GM12875 (cell line): ENCODE data around the gene FAM3C.

ENCODE experiments used
- H3K4me3 ChIP-seq: one replicate; pipeline ENCODE4 v1.5.1; 2011; ENCODE audit warnings: low read depth, low read length, control low read depth
- CTCF ChIP-seq: IDR thresholded peaks from 2 replicates; pipeline ENCODE4 v1.5.1; 2011; ENCODE audit warnings: low read depth, mild to moderate bottlenecking, control low read depth, inconsistent platforms, low read length, moderate library complexity, borderline replicate concordance; ENCODE audit not compliant: insufficient read depth

The FAM3C gene

DNA sequence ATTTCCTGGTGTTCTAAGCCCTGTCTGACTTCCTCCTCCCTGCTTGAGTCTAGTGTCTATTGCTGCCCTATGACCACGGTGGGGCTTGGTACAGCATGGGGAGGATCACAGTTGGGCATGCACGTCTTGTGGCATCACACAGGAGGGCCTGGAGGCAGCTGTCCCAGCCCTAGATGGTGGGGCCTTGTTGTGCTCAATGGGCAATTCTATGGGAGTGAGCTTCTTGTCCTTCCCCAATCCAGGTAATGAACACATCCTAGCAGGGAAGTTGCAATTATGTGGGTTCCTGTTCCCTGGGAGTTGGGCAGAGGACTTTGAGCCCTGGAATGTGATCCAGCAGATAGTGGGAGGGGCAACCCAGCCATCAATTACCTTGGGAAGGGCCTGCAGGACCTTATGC, 10.8 kb upstream of the FAM3C start:
- H3K4me3 ChIP-seq, result no peak overlapping the region
- TF ChIP-seq CTCF, result no peak

GRCh38 chr7:121406461-121406860, 10.4 kb upstream of the FAM3C start:
- no peak overlapping the region for H3K4me3 ChIP-seq
- no peak for TF ChIP-seq CTCF

DNA sequence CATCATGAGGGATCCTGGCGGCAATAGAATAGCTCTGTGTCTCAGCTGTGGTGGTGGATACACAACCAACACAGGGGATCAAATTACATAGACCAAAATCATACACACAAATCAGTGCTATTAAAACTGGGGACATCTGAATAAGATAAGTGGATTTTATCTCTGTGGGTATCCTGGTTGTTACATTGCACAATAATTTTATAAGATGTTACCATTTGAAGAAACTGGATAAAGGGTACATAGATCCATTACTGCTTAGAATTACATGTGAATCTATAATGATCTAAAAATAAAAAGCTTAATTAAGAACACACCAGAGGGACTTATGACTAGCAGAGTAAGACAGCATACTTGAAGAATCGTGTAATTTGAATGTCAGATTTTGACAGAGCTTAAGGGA, 8.2 kb upstream of the FAM3C start:
- no peak for TF ChIP-seq CTCF
- no peak overlapping the region for H3K4me3 ChIP-seq

DNA sequence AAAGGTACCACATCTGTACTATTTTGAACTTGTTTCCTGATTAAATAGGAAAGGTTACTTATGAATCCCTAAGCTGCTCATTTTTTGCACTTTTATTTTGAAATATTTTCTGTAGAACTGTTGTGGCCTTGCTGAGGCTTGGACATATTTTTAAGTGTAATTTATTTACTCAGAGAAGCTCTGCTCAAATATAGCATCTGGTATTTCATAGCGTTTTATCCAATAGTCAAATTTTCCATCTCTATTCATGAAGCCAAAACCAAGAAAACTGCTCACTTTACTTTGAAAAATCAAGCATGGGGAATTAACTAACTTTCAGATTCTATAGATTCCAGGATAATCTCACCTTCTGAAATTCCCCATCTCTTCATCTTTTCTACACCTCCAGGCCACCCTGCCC, 6.6 kb upstream of the FAM3C start:
- TF ChIP-seq CTCF, result no peak

DNA sequence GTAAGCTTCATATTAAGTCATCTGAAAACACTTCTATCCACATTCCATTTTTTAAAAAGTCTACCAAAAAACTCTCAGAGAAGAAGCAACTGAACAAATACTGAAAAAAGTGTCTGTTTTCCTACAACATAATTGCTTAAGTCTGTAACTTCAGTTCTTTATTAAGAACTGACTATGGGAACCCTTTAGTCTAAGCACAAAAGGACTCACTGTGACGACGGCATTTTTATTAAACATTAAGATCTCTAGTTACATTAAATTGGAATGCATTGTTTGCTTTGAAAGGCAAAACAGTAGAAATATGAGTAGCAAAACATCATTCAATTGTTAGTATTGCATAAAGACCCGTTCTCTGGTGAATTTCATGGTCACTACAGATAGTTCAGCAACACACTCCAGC, 5.8 kb upstream of the FAM3C start:
- no peak for TF ChIP-seq CTCF
- no peak overlapping the region for H3K4me3 ChIP-seq

More for the DNA sequence above, 6.6 kb upstream of the FAM3C start:
- no peak overlapping the region for H3K4me3 ChIP-seq

DNA sequence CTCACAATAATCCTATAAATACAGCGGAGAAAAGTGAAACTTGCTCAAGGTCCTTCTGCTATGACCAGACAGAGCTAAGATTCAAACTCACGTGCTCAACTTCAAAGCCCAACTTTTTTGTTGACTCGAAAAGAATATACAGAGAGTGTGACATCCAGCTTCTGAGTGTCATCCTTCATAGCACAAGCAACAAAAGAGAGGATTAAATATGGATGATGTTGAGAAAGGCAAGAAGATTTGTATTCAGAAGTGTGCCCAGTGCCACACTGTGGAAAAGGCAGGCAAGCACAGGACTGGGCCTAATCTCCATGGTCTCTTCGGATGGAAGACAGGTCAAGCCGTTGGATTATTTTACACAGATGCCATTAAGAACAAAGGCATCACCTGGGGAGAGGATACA, 2.1 kb upstream of the FAM3C start:
- no peak for TF ChIP-seq CTCF
- H3K4me3 ChIP-seq, result no peak overlapping the region

DNA sequence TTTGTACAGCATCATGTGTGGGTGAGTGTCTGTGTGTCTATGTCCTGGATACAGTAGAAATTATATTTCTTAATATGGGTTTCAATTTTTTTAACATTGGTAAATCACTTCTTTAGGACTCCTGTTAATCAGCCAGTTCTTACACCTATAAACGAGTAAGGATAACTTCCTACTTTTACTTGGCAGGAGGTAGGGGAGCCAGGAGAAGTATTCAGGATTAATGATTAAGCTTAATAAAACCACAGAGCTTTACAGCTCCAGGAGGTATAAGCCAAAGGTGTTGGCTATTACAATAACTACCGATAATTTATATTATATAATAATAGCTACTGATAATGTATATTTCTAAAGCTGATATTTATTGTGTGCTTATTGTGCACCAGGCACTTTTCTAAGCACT, 1.7 kb upstream of the FAM3C start:
- TF ChIP-seq CTCF, result no peak
- H3K4me3 ChIP-seq, result no peak overlapping the region

DNA sequence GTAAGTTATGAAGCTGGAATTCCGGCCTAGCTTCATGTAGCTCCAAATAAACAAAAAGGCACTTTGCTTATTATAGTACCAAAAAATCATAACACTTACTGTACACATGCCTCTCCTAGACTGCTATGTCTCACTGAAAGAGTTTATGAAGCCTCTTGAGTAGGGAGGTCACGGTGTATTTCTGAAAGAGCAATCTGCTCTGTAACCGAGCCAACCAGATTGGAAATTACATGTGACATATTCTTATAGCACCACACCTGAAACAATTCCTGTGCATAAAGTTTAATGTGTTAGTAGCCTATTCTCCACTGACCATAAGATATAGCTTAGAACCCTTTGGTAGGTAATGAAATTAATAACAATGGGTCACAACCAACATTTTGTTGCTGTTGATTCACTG, 1.3 kb upstream of the FAM3C start:
- no peak overlapping the region for H3K4me3 ChIP-seq
- no peak for TF ChIP-seq CTCF
